ENCODE data around the gene POLR1C.
A peak's percentile ranks its signal among the peaks of the same experiment; 100 is the strongest.
"Not testable (repeated sequence)": the region's sequence is repeated elsewhere in the genome, so short reads cannot be mapped to it uniquely, and the experiment has no call there.

Gene POLR1C

DNA sequence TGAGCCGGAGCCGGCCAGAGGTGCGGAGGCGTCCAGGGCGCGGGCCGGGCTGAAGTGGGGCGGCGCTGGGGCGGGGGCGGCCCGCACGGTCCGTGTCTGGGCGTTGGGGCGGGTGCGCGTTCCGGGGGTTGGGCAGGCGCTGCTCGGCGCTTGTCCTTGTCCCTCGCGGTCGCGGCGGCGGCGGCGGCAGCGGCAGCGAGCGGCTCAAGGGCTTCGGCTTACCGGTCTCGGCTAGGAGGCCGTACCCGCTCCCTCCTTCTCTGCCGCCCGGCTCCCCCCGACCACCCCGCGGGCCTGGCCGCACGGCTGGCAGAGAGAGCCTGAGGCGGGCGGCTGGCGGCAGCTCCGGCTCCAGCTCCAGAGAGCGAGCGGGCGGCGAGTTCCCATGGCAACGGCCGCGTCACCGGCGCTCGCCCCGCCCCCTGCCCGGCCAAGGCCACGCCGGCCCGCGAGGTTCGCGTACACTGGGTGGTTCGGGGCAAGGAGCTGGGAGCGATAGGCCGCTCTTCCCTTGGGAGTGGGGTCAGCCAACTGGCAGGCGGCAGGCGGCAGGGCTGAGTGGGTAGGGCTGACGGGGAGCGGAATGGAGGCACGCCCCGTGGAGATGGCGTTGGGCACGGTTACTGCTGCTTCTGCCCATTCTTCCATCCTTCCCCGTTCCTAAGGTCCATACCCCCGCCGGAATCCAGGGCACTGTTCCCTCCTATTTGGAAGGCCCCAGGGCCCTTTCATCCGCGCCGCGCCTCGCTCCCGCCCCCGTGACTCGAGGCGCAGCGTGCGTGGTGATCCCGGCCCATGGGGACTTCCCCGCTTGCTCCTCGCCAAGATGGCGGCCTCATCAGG, 6.7 kb upstream of the POLR1C start, which contains the start of gene LRRC73:
LRRC73 (minus strand) TSS at position 363 of the 843 bp plus-strand sequence. CDS start 561 bp downstream, outside the sequence.
- peak; percentile 71 to 76 for DNase-seq (ENCODE audit: low read depth in 2 of 2)

DNA sequence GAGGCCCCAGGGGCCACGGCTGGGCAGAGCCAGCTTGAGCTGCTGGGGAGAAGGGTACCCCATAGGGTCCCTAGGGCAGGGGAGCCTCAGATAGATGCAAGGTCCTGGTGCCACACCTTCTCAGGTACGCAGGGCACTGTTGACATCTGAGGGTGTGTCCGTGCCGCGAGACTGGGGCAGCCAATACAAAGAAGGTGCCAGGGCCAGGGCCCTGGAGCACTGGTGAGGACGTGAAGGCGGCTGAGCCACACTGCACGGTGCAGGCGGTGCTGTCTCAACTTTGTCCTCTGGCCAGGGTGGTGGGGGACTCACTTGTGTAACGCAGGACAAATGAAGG, 6.1 kb upstream of the POLR1C start:
- no peak for DNase-seq (ENCODE audit: low read depth in 2 of 2)

- DNase-seq (ENCODE audit: low read depth in 2 of 2), result no peak
Measured at GRCh38 chr6:43511824-43512415, 5.0 kb upstream of the POLR1C start.

DNA sequence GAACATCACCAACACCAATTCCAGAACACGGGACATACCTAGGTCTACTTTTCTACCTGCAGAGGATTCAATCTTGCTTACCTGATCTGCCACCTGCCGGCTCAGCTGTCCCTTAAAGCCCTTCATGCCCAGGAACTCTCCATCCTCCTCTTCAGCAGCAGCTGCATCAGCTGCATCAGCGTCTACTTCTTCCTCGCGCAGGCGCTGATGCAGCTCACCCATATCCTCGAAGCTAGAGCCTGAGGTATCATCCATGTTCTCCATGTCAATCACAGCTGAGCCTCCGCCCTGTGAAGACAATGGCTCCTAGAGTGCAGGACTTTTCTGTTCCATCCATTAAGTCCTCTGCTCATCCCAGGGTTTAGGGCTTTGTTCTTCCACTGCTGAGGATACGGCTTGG, 1.1 kb upstream of the POLR1C start:
- no peak for DNase-seq (ENCODE audit: low read depth in 2 of 2)

GRCh38 chr6:43516367-43516696, 557 bp upstream of the POLR1C start:
- no peak for DNase-seq (ENCODE audit: low read depth in 2 of 2)

- DNase-seq (ENCODE audit: low read depth in 2 of 2), result no peak
Measured at GRCh38 chr6:43517505-43518357, 842 bp downstream of the POLR1C start.

- DNase-seq (ENCODE audit: low read depth in 2 of 2), result no peak
Measured at GRCh38 chr6:43520097-43520496, 3.2 kb downstream of the POLR1C start.

DNA sequence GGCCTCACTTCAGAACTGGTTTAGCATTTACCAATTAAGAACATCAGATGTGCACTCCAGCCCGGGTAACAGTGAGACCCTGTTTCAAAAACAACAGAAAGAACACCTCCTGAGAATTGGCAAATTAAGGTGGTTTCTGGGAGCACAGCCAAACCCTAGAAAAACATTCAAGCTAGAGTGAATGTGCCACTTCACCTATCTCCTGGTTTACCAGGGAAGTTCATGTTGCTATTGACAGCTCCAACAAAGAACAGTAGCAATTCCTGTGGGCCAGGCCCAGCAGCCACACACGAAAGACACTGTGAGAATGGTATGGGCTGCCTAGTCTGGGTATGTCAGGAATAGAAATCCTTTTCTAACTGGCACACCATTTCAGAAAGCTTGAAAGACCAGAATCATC, 4.9 kb downstream of the POLR1C start:
- DNase-seq (ENCODE audit: low read depth in 2 of 2), result no peak

GRCh38 chr6:43522547-43523261, 5.8 kb downstream of the POLR1C start:
- DNase-seq (ENCODE audit: low read depth in 2 of 2), result no peak

GRCh38 chr6:43523284-43523683, 6.4 kb downstream of the POLR1C start:
- no peak for DNase-seq (ENCODE audit: low read depth in 2 of 2)

DNA sequence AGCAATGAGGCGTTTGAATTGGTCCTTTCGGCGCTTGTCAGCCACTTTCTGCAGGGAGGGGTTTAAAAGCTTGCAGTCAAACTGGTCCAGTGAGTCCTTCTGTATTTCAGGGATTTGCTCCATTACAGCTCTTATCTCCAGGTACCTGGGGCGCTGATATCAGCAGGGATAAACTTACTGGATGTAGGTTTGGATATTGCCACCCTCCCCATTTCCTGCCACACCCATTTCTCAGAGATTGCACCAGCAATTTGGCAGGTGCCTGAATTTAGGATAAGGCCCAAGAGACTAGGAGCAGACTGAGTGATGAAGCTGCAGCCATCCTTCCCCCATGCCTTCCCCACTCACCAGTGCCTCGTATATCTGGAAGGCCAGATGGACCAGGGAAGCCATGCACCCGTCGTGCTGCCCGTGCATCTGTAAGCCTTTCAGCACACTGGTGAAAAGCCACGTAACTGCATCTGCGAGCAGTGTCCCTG, 7.6 kb downstream of the POLR1C start:
- no peak for DNase-seq (ENCODE audit: low read depth in 2 of 2)

GRCh38 chr6:43532201-43532600, 15.3 kb downstream of the POLR1C start:
- no peak for DNase-seq (ENCODE audit: low read depth in 2 of 2)

DNA sequence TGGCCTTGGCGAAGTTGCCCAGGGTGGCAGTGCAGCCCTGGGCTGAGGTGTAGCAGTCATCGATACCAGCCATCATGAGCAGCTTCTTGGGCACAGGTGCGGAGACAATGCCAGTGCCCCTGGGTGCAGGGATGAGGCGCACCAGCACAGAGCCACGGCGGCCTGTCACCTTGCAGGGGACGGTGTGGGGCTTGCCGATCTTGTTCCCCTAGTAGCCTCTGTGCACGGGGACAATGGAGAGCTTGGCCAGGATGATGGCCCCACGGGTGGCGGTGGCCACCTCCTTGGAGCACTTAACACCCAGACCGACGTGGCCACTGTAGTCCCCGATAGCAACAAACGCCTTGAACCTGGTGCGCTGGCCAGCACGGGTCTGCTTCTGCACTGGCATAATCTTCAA, 22.1 kb downstream of the POLR1C start:
- DNase-seq (ENCODE audit: low read depth in 2 of 2), result not testable (repeated sequence)

DNA sequence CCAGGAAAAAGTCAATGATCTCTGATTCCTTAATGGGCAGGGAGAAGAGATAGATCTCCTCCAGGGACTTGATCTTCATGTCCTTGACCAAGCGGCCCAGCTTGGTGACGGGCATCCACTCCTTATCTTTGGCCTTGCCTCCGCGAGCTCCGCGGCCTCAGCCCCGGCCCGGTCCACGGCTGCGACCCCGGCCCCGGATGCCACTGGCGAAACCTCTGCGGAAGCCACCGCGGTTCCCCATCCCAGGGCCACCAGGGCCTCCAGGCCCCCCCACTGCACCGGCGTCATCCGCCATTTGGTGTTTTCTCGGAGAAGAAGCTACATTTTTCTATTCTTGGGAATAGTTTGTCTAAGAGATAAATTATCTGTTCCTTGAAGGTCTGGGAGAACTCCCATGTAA, 22.5 kb downstream of the POLR1C start:
- not testable (repeated sequence) for DNase-seq (ENCODE audit: low read depth in 2 of 2)

GRCh38 chr6:43540507-43540906, 23.6 kb downstream of the POLR1C start:
- DNase-seq (ENCODE audit: low read depth in 2 of 2), result no peak

DNA sequence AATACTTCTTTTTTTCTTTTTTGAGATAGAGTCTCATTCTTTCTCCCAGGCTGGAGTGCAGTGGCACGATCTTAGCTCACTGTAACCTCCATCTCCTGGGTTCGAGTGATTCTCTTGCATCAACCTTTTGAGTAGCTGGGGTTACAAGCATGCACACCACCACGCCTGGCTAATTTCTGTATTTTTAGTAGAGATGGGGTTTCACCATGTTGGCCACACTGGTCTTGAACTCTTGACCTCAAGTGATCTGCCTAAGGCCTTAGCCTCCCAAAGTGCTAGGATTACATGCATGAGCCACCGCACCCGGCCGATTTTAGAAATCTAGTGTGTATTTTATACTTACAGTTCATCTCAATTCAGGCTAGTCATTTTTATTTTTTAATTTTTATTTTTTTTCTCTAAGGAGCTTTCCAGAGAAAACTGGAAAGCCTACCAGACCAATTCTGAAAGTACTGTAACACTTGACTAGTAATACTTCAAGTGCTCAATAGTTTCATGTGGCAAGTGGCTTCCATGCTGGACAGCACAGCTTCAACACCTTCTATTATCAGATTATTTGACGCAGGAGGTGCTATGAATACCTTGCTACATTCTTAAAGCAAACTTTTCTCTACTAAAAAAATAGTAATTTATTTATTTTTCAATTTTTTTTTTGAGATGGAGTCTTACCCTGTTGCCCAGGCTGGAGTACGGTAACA, 25.0 kb downstream of the POLR1C start:
- no peak for DNase-seq (ENCODE audit: low read depth in 2 of 2)

DNA sequence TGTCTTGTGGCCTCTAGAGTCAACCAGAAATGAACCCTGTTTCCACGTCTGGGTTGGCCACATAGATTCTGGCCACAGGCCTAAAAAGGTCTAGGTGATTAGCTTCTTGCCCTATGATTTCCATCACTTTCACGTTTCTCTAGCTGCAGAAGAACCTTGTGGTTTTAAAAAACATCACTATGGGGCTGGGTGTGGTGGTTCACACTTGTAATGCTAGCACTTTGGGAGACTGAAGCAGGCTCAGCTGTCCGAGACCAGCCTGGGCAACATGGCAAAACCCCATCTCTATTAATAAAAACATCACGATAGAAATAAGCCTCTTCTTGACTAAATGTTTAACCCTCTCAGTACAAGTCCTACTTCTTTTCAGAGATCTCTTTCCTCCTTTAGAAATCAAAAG, 27.6 kb downstream of the POLR1C start:
- no peak for DNase-seq (ENCODE audit: low read depth in 2 of 2)

GRCh38 chr6:43547222-43547621, 30.3 kb downstream of the POLR1C start:
- no peak for DNase-seq (ENCODE audit: low read depth in 2 of 2)

DNA sequence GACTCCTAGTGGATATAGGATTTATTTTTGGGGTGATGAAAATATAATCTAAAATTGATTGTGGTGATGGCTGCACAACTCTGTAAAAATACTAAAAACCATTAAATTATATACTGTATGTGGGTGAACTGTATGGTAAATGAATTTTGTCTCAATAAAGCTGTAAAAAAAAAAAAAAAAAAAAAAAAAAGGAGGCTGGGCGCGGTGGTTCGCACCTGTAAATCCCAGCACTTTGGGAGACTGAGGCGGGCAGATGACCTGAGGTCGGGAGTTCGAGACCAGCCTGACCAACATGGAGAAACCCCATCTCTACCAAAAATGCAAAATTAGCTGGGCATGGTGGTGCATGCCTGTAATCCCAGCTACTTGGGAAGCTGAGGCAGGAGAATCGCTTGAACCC, 40.7 kb downstream of the POLR1C start:
- not testable (repeated sequence) for DNase-seq (ENCODE audit: low read depth in 2 of 2)

GRCh38 chr6:43559328-43559727, 42.4 kb downstream of the POLR1C start:
- no peak for DNase-seq (ENCODE audit: low read depth in 2 of 2)

- no peak for DNase-seq (ENCODE audit: low read depth in 2 of 2)
Measured at GRCh38 chr6:43570876-43571441, 54.1 kb downstream of the POLR1C start.
